Breast epithelium (tissue), 3 donors: ENCODE results near the gene ZNF331.
"Not testable (repeated sequence)": the region's sequence is repeated elsewhere in the genome, so short reads cannot be mapped to it uniquely, and the experiment has no call there.

ENCODE experiments used
- POLR2A ChIP-seq: fragments of 450-650 bp; IDR thresholded peaks from one replicate; pipeline ENCODE4 v1.6.1; 2016; ENCODE audit warnings: antibody characterized with exemption, mild to moderate bottlenecking, moderate library complexity
- POLR2AphosphoS5 ChIP-seq, 3 donors: sonication (generic); formaldehyde crosslinking; IDR thresholded peaks; one replicate each; pipeline ENCODE4 v1.6.1; 2017; ENCODE audit warnings: antibody characterized with exemption in 3 of 3
- TF ChIP-seq, protein P1 (sequence below), 3 donors: fragments of 450-650 bp; IDR thresholded peaks; one replicate each; pipeline ENCODE4 v1.5.1; 2016 to 2017; ENCODE audit warnings: antibody characterized with exemption in 3 of 3, mild to moderate bottlenecking in 3 of 3, moderate library complexity in 3 of 3

DNA sequence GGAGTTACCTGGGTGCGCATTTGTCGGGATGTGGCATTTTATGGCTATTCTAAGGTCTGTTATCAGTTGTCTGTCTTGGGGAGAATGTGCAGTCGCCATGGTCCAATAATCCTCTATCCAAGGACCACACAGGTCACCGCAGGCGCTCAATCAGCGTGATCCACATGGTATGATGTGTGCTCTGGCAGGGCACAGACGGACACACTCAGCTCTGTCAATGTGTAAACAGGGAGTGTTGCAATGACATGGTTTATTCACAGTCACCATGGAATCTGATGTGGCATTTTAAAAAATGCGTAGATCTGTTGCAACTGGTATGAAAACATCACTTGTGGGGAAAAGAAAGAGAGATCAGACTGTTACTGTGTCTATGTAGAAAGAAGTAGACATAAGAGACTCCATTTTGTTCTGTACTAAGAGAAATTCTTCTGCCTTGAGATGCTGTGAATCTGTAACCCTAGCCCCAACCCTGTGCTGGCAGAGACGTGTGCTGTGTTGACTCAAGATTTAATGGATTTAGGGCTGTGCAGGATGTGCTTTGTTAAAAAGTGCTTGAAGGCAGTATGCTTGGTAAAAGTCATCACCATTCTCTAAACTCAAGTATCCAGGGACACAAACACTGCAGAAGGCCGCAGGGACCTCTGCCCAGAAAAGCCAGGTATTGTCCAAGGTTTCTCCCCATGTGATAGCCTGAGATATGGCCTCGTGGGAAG is 40.5 kb upstream of the ZNF331 start:
- TF ChIP-seq POLR2A; POLR2AphosphoS5 (IDR thresholded peaks at IDR 0.05): not testable (repeated sequence)
- TF ChIP-seq, protein P1, sequence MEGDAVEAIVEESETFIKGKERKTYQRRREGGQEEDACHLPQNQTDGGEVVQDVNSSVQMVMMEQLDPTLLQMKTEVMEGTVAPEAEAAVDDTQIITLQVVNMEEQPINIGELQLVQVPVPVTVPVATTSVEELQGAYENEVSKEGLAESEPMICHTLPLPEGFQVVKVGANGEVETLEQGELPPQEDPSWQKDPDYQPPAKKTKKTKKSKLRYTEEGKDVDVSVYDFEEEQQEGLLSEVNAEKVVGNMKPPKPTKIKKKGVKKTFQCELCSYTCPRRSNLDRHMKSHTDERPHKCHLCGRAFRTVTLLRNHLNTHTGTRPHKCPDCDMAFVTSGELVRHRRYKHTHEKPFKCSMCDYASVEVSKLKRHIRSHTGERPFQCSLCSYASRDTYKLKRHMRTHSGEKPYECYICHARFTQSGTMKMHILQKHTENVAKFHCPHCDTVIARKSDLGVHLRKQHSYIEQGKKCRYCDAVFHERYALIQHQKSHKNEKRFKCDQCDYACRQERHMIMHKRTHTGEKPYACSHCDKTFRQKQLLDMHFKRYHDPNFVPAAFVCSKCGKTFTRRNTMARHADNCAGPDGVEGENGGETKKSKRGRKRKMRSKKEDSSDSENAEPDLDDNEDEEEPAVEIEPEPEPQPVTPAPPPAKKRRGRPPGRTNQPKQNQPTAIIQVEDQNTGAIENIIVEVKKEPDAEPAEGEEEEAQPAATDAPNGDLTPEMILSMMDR (IDR thresholded peaks at IDR 0.05) = not testable (repeated sequence)
